ENCODE results near the gene SRSF12.

- TF ChIP-seq CTCF (IDR thresholded peaks at IDR 0.05) (no peak), EZH2 (IDR thresholded peaks at IDR 0.05; ENCODE audit: borderline replicate concordance, insufficient read depth, low read depth, low read length, poor library complexity, severe bottlenecking) (no peak)
Observed at GRCh38 chr6:89144354-89144906, 26.6 kb upstream of the SRSF12 start.
